Measurements from ENCODE around the gene QTRT2.

QTRT2 gene

DNA sequence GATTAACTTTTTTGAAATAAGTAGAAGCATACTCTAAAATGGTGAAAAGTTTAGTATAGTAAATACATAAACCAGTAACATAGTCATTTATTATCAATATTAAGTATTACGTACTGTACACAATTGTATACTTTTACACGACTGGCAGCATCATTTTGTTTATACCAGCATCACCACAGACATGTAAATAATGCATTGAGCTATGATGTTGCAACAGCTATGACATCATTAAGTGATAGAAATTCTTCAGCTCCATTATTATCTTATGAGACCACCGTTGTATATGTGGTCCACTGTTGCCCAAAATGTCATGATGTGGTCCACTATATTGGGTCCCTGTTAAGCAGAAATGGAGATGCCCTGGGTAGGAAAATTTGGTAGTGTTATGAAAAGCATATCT is 71.0 kb downstream of the QTRT2 start:
- no peak for DNase-seq

DNA sequence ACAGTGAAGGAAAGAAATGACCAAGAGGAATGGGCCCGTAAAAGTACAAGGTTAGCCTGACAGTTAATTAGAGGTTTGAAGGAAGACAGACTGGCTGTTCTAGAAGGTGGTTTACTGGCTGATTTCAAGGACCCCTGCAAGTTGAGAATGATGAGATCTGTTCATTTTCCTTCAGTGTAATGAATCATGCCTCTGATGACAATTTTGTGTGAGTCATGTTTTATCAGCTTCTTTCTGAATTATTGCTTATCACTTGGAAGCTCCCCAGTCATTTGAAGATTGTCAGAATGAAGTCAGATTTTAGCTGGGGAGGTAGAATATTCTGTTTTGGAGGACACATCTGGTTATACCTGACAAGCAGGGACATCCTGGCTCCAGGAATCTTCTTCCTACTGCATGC is 71.7 kb downstream of the QTRT2 start:
- no peak for DNase-seq

DNA sequence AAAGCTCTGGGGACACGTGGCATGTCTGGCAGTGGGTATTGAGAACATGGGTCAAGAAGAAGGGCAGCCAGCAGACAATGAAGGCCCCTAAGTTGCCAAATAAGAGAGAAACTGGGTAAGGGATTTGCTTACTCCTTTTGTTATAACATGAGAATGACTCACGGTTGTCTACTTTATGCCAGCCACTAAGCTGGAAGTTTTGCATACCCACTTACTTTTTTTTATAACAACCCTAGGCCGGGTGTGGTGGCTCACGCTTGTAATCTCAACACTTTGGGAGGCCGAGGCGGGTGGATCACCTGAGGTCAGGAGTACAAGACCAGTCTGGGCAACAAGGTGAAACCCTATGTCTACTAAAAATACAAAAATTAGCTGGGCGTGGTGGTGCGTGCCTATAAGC is 72.3 kb downstream of the QTRT2 start:
- DNase-seq: no peak

DNA sequence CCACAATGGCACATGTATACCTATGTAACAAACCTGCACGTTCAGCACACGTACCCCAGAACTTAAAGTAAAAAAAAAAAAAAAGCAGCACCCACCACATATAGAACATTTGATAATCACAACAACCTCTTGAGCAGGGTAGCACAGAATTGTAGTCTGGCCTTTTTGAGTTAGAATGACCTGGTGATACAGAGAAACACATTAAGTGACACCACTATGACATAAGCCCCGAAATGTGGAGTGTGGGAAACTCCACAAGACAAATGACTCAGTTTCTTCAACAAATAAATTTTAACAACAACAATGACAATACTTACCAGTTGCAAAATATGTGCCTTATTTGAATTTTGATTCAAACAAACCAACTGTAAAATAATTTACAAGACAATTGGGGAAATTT is 76.0 kb downstream of the QTRT2 start:
- DNase-seq: no peak

DNA sequence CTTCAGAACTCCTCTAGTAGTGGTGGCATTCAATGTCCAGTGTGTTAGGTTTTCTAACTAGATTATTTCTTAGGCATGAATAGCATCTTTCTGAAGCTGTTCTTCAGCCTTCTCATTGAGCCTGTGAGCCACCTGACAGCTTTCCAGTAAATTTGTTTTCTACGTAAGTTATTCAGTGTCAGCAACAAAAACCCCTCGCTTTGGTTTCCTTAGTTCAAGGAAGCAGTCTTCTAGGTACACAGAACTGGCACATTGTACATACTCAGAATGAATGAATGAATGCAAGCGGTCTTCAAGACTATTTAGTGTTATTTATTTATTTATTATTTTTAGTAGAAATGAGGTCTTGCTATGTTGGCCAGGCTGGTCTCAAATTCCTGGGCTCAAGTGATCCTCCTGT is 77.4 kb downstream of the QTRT2 start:
- DNase-seq: no peak

Measured in stimulated activated CD4-positive, alpha-beta T cell treated with anti-CD3 and anti-CD28 coated beads, Interleukin-2, amount 100 ng/mL, for 48 hours (primary cell).